Measurements from ENCODE around the gene HYAL2.

HYAL2 gene

DNA sequence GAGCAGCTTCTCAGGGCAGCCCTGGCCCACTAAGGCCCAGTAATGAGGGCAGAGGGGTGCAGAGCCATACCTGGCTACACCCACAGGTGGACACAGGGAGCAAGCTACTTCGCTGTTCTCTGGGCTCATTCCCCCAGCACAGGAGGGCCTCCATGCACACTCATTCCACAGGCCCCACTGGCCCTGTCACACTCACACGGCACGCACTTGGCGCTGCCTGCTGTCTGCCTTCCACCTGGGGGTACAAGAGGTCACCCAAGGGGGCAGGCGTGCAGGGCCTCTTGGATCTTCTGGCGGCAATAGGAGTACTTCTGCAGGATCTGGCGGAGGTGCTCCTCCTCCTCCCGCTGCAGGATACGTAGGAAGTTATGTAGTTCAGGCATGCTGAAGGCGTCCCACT lies 7.8 kb upstream of the HYAL2 start:
- no peak for DNase-seq (ENCODE audit: low read depth in 1 of 2, low spot score in 1 of 2)

DNA sequence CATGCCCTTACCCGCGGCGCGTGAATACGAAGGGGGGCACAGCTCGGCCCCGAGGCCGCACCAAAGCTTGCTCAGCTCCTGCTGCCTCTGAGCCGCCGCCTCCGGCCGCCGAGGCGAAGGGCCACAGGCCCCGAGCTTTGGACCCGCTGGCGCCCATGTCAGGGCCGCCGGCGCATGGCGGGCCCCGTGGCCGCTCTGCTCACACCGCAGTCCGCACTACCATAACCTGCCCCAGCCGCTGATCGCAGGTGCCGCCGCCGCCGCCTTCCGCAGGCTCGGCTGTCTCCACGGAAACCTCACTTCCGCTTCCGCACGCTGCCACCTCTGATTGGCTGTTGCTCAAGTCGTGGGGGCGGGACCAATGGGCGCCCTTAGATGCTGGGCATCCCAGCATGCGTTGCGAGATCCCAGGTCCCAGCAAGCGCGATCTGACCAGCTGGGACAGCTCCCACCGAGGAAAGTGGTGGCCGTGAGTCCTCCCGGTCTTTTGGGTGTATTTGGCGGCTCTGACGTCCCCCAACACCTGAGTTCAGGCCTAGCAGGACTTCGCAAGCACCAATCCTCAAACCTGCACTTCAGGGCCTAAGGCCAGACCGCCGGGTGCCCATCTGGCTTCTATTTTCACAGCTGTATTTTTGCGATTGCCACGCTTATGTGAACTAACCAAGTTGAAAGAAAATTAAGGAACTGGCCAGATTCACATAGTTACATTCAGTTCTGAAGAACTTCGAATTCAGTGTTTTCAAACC lies 5.6 kb upstream of the HYAL2 start, which contains the start of gene TUSC2:
TUSC2 (minus strand) TSS at position 281 of the 749 bp plus-strand sequence; CDS start at position 157, 124 bp downstream.
- peak; percentile 86 to 88 for DNase-seq (ENCODE audit: low read depth in 1 of 2, low spot score in 1 of 2)

DNA sequence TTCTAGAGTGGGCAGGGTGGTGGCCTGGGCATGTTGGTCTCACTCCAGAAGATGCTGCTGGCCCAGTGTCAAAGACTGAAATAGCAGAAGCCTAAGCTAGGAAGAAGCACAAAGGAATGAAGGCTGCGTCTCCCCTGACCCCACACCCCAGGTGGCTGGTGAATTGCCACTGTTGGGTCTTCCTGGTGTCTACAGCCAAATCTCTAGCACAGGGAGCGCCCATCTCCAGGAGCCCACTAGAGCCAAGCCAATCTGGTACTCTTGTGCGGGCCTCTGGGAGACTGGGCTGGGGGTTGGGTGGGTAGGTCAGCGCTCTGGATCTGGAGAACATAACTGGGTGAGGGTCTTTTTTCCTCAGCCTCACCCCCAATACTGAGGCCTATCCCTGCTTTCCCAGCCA lies 4.6 kb upstream of the HYAL2 start:
- no peak for DNase-seq (ENCODE audit: low read depth in 1 of 2, low spot score in 1 of 2)

DNA sequence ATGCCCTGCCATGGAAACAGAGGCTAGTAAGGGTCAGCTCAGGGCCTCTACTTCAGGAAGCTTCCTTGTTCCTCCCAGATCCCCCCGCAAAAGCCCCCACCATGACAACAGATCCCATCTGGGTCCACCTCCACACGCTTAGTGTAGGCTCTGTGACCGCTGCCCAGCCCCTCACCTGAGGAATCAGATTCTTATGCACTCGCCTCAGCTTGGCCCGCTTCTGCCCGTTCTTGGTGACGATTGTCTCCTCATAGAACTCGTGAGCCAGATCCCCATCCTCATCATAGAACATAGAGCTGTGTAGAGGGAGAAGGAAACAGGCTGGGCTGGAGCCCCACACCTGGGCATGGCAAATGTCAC lies 3.6 kb upstream of the HYAL2 start:
- no peak for DNase-seq (ENCODE audit: low read depth in 1 of 2, low spot score in 1 of 2)

DNA sequence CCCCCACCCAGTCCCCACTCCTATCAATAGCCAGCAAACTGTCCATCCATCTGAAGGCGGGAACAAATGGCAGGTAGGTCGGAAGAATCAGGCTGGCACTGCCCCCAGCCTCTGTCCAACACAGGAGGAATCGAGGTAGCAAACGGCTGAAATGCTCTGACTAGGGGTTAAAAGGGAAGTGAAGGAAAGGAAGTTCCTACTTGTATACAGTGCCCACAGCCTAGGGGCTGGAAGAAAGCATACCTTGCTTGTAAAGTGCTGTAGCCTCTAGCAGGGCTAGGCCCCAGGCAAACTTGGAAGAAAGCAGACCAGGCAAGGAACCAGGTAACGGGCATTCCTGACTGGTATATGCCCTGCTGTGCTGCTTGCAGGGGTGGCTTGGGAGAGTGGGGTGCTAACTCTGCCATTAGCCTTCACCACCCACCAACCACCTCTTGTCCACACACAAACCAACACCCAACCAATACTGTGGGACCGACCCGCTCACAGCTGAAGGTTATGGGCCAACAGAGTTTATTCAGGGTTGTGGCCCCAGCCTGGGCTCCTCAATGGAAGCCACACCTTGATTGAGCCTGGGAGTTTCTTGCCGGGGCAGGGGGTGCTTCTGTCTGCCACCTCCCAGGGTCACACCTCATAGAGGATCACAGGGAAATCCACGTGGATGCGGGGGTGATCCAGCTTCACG lies 3.1 kb upstream of the HYAL2 start:
- no peak for DNase-seq (ENCODE audit: low read depth in 1 of 2, low spot score in 1 of 2)

DNA sequence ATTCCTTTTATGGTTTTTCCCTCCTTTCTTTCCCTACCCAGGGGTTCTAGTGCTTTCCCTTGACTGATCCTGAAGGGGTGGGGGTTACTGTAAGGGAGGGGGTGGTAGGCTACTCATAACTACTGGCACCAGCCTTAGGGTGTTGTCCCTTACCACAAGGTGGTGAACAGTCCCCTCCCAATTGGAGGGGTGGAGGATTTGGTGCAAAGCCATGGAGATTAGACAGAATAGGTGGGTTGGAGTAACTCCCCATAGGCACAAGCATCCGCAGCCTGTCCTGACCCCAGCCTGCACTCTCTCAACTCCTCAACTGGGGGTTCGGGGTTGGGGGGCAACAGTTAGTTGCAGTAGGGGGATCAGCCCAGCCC lies 2.6 kb upstream of the HYAL2 start:
- DNase-seq (ENCODE audit: low read depth in 1 of 2, low spot score in 1 of 2) = no peak

DNA sequence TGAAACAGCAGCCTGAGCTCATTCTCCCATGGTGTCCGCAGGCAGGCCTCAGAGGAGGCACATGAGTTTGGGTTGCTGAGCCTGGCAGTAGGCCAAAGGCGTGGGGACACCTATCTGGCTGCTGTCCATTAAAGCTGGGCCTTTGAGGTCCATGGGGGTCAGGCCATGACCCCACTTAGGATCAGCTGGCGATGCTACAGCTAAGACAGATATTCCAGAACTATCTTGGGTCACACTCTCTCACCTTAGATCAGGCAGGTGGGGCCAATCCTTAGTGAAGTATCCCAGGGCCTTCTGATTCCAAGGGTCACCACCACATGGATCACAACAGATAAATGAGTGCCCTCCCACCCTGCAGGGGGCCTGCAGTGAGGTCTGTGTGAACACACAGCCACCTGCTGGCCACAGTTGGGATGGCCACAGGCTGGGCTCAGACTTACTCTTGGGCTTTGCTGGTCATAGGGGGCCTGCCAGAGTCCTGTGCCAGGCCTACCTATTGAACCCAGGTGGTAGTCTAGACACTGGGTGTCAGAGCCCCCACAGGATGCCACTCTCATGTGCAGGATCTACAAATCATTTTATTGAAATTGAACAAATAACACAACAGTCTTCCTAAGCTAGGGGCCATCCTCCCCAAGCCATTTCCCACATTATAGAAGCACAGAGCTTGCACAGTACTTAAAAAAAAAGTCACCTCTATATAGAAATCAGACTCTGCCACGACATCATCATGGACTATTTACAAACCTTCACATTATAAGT lies 2.0 kb upstream of the HYAL2 start:
- DNase-seq (ENCODE audit: low read depth in 1 of 2, low spot score in 1 of 2) = peak in 1 of 2 donors; percentile 51

DNA sequence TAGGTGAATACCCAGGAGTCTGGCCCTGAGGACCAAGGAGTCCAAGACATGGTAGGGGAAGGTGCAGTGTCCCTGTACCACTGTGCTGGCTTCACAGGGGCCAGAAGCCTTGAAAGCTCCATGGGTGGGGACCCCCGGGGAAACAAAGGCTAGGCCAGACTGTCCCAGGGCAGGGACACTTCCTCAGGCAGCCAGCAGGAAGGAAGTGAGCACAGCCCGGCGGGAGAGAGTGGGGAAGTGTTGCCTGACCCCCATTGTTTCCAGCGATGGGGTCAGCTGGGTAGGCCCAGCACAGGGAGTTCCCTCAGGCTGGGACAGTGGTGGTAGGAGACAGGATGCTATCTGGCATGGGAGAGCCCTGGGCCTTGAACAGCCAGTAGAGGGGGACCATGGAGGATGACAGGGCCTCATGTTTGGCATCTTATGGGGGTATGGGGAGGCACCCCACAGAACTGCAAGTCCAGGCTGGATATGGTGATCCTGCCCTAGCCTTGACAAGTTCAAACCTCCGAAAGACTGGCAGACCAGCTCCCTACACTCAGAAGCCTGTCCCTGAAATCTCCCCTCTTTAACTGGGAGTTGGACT lies 1.2 kb upstream of the HYAL2 start:
- no peak for DNase-seq (ENCODE audit: low read depth in 1 of 2, low spot score in 1 of 2)

DNA sequence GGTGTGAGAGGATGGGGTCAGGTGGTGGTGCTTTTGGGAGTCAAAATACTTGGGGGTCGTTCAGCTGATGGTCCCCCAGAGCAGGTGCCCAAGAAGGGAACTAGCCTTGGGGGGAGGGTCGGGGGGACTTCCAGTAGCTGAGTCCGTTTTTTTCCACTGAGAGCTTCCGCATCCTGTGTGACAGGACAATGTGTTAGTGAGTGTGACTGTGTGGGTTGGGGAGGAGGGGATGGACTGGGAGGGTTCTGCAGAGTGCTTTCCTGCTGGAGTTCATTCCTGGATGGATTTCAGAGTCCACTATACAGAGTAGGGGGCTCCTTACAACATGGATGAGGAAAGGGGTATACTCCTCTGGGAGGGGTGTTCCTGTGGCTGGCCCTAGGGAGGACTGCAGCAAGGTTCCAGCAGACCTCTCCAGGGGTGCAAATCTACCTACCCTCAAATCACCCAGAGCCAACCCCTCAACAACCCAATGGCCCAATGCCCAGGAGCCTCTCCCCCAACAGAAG lies 601 bp upstream of the HYAL2 start:
- DNase-seq (ENCODE audit: low read depth in 1 of 2, low spot score in 1 of 2) = no peak

DNA sequence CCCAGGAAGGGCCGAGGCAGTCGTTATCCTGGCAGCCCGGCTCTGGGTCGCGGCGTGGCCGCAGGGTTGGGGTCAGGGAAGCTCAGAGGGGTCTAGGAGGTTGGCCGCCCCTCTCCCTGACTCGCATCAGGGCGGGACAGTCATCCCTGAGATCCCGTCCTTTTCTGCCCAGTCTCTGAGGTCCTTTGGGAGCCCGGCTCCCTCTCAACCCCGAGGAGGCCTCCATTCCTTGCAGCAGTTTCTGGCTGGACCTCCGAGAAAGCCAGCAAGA lies 495 bp downstream of the HYAL2 start:
- no peak for DNase-seq (ENCODE audit: low read depth in 1 of 2, low spot score in 1 of 2)

DNA sequence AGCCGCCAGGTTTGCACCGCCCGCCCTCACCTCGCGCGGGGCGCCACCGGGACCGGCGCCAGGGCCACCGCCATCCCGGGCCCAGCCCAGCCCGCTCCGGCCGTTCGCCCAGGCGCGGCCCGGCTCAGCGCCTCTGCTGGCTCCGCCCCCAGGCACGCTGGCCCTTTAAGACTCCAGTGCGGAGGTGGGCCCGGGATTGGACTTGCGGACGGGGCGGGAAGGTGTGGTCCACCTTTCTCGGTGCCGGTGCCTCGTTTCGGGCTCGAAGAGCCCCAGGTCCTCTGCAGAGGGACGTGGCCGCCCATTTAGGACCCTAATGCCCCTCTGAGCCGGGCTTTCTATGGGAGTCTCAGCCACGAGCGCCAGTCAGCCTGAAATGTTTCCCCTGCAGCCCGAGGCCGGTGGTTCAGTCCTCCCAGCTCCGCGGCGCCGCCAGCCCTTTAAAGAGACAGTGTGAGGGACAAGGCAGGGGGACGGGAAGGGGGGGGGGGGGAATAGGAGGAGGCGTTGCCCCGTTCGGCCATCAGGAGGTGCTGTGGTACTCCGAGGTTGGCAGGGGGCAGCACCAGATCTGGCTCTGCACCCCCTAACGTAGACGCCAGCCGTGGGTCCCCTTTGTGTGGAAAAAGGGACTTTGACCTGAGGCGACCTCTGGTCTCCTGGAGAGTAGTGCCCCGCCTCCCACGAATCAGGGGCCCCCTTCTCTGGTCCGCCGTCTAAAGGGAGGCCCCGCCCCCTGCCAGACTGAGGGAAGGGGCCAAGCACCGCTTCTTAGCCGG lies 1.0 kb downstream of the HYAL2 start:
- peak; percentile 71 to 72 for DNase-seq (ENCODE audit: low read depth in 1 of 2, low spot score in 1 of 2)

DNA sequence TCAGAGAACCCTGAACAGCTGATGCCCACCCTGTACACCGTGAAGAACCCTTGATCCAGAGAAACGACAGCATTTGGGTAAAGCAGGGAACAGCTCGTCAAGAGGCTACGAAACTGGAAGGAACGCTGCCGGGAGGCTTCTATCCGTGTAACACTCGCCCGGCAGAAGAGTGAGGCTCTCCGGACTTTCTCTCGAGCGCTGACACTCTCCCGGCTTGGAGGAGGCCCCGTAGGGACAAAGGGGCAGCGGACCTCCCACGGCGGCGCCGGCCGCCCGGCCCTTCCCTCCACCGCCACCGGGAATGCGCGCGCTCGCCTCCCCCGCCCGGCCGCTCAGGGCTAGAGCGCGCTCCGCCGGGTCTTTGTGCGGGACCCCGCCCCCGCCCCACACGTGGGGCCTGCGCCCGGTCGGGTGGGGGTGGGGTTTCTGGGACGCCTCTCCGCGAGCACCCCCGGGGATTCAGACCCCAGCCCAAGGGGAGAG lies 1.7 kb downstream of the HYAL2 start:
- DNase-seq (ENCODE audit: low read depth in 1 of 2, low spot score in 1 of 2) = peak in 1 of 2 donors; percentile 55

DNA sequence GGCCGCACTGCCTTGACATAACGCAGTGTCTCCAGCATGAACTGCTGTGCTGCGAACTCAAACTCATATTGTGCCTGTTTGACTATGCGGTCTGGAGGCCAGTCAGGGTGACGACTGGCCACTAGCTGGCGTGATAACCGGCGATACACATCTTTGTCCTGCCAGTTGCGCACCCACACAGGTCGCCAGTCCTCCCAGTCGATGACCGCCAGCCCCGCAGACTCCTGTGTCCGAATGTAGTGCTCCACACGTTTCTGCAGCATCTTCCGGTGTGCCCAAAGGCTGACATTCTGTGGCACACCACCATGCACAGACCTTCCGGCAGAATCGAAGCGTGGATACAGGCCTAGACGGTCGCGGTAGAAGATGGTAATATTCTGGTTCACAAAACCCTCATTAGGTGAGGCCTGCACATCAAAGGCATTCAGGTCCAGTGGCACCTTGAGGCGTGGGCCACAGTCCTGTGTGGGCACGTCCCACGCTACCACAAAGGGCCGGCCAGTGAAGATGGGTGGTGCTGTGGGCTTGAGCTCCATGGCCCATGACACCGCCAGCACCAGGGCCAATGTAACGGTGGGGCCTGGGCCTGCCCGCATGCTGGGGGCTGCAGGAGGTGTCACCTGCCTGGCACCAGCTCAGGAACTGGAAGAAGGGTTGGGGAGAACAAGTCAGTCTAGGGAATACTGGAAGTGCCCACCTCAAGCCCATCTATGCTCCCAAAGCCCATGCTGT lies 2.5 kb downstream of the HYAL2 start:
- no peak for DNase-seq (ENCODE audit: low read depth in 1 of 2, low spot score in 1 of 2)

DNA sequence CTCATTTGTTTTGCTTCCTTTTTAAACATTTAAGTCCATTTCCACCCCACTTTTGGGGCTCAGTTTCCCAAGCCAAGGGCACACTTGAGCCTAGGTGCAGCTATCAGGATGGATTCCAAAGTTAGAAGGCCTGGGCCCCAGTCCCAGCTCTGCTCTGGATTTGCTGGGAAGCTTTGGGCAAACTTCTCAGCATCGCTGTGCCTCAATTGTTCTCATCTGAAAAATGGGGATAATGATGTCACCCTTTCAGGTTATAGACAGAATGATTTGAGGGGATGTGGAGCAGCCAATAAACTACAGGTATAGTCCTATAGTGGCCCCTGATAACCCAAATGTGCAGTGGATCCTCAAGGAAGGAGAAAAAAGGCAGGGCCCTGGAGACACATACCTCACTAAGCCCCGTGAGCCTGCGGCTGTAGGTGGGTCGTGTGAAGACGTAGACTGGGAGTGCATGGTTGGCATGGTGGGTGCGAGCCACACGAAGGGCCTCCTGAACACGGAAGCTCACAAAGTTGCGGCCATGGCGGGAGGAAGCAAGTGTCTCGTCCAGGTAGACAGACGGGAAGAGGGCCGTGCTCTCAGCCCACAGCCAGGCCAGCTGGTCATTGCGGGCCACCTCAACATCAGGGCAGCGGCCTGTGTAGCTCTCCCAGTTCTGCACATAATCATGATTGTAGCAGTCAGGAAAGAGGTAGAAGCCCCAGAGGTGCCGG lies 3.2 kb downstream of the HYAL2 start:
- DNase-seq (ENCODE audit: low read depth in 1 of 2, low spot score in 1 of 2) = no peak

DNA sequence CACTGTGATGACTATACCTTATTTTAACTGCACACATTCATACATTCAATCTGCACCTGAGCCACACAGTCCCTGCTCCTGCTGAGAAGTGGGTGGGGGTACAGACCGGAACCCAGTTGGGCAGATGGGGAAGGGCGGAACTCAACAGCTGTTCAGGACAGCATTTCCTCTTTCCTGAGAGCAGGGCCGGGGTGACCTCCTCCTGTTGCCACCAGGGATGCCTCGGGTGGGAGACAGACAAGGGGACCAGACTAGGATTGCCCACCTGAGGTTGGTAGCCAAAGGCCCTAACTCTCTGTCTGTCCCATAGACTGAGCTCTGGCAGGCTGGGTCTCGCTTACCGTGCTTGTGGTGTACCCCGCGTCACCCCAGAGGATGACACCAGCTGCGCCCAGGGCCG lies 3.9 kb downstream of the HYAL2 start:
- no peak for DNase-seq (ENCODE audit: low read depth in 1 of 2, low spot score in 1 of 2)

DNA sequence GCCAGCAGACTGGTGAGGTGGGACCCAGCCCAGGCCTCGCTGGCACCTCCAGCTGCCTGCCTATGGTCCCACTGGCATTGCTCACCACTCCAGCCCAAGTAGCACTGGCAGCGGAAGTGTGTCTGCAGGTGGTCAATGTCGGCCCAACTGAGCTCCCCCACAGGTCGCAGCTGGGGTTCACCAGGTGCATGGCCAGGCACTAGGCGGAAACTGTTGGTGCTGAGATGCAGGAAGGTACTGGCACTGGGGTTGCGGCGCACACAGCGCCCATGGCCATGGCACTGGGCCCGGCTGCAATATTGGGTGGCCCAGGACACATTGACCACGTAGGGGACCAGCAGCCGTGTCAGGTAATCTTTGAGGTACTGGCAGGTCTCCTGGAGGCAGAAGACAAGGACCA lies 4.4 kb downstream of the HYAL2 start:
- no peak for DNase-seq (ENCODE audit: low read depth in 1 of 2, low spot score in 1 of 2)

DNA sequence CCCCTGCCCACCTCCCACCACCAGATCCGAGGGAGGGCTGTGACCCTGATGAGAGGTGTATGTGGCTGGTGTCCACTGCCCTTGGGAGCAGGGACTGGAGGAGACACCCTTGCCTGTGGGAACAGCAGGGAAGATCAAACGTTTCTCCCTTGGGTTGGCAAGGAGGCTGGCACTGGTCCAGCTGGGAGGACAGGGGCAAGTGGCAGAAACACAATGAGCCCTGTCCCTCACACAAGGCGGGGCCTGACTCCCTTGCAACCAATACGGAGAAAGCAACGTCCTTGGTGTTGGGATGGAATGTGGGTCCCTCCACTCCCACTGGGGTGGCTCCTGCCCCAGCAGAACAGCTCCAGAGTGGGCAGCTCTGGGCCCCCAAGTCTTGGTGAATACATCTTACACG lies 5.2 kb downstream of the HYAL2 start:
- no peak for DNase-seq (ENCODE audit: low read depth in 1 of 2, low spot score in 1 of 2)

DNA sequence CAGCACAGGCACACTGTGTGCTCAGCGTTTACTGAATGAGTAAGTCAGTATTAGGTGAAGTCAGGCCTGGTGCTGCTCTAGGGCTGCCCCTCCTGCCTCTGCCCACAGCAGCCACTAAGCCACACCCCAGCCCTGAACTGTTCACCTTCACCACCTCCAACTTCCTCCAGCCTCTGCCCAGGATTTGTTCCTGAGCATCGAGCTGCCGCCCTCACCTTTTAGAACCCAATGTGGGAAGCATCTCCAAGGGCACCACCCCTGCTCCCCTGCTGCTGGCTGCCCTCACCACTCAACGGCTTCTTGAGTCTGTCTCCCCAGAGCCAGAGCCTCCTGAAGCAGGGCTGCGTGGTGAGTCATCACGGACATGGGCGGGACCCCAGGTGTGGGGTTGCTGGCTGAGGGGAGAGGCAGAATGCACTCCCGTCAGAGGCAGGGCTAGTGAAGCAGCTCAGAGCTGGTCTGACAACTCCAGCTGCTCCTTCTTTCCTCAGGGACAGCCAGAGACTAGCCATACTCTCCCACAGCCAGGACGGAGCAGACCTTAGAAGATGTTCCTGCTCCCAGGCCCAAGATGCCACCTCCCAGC lies 5.8 kb downstream of the HYAL2 start:
- peak; percentile 36 to 49 for DNase-seq (ENCODE audit: low read depth in 1 of 2, low spot score in 1 of 2)

DNA sequence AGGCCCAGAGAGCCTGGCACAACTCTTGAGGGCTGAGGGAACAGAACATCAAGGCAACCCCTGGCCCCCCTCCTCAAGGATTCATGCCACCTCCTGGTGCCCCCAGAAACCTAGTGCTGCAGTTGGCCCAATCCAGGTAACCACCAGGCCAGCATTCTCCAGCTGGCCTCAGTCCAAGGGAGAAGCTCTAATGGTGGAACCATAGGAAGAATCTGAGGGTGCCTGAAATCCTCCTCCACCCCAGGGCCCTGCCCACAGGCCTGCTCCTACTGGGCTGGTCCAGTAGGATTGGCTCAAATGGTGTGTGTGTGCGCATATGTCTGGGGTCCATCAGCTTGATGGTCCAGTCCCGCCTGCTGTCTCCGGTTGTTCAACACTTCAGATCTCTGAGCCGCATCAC lies 7.7 kb downstream of the HYAL2 start:
- no peak for DNase-seq (ENCODE audit: low read depth in 1 of 2, low spot score in 1 of 2)
